IPS-11a (cell line): ENCODE measurements around the gene MLLT10.

Source experiments
- H3K4me3 ChIP-seq: one replicate; pipeline ENCODE4 v1.5.1; 2013; ENCODE audit warnings: low read depth, low read length, control low read depth

Gene MLLT10

GRCh38 chr10:21727452-21728168 is 193.6 kb downstream of the MLLT10 start:
- no peak overlapping the region for H3K4me3 ChIP-seq

- H3K4me3 ChIP-seq: no peak overlapping the region
Measured at GRCh38 chr10:21728618-21729017, 194.6 kb downstream of the MLLT10 start.

- no peak overlapping the region for H3K4me3 ChIP-seq
Measured at GRCh38 chr10:21732067-21732772, 198.2 kb downstream of the MLLT10 start.

- H3K4me3 ChIP-seq: no peak overlapping the region
Measured at GRCh38 chr10:21733710-21734109, 199.7 kb downstream of the MLLT10 start.

GRCh38 chr10:21737106-21737505 is 203.1 kb downstream of the MLLT10 start:
- no peak overlapping the region for H3K4me3 ChIP-seq

- no peak overlapping the region for H3K4me3 ChIP-seq
Measured at GRCh38 chr10:21740989-21741388, 207.0 kb downstream of the MLLT10 start.

GRCh38 chr10:21742740-21743412 is 208.8 kb downstream of the MLLT10 start:
- no peak overlapping the region for H3K4me3 ChIP-seq

- no peak overlapping the region for H3K4me3 ChIP-seq
Measured at GRCh38 chr10:21744223-21744622, 210.2 kb downstream of the MLLT10 start.

- H3K4me3 ChIP-seq: no peak overlapping the region
Measured at GRCh38 chr10:21746118-21746517, 212.1 kb downstream of the MLLT10 start.

- no peak overlapping the region for H3K4me3 ChIP-seq
Measured at GRCh38 chr10:21747809-21748208, 213.8 kb downstream of the MLLT10 start.

GRCh38 chr10:21749788-21750187 is 215.8 kb downstream of the MLLT10 start:
- H3K4me3 ChIP-seq: no peak overlapping the region

GRCh38 chr10:21750424-21750823 is 216.4 kb downstream of the MLLT10 start:
- no peak overlapping the region for H3K4me3 ChIP-seq

GRCh38 chr10:21751341-21752310 is 217.6 kb downstream of the MLLT10 start:
- no peak overlapping the region for H3K4me3 ChIP-seq

GRCh38 chr10:21753497-21754270 is 219.7 kb downstream of the MLLT10 start:
- no peak overlapping the region for H3K4me3 ChIP-seq

- no peak overlapping the region for H3K4me3 ChIP-seq
Measured at GRCh38 chr10:21754410-21755011, 220.5 kb downstream of the MLLT10 start.

GRCh38 chr10:21756707-21757106 is 222.7 kb downstream of the MLLT10 start:
- H3K4me3 ChIP-seq: no peak overlapping the region

GRCh38 chr10:21757185-21757901 is 223.3 kb downstream of the MLLT10 start:
- no peak overlapping the region for H3K4me3 ChIP-seq

- no peak overlapping the region for H3K4me3 ChIP-seq
Measured at GRCh38 chr10:21758239-21758638, 224.2 kb downstream of the MLLT10 start.

- no peak overlapping the region for H3K4me3 ChIP-seq
Measured at GRCh38 chr10:21758696-21759095, 224.7 kb downstream of the MLLT10 start.
